ENCODE results near the gene VANGL1.

VANGL1 gene

GRCh38 chr1:115665319-115666096, 23.7 kb downstream of the VANGL1 start:
- Histone ChIP-seq H3K79me2 (ENCODE audit: insufficient read depth, low read length) (no peaks in the 10 kb centered on the region), H3K9me3 (ENCODE audit: low read length) (no peaks in the 10 kb centered on the region), H2AFZ (ENCODE audit: low read length) (no peak overlapping the region), H3K27ac (ENCODE audit: low read depth, low read length, poor library complexity, severe bottlenecking) (no peak overlapping the region), H3K36me3 (ENCODE audit: insufficient read depth, low read length) (no peaks in the 10 kb centered on the region), H3K9ac (ENCODE audit: low read length) (no peak overlapping the region), H3K4me1 (ENCODE audit: insufficient read depth, low read length, severe bottlenecking) (no peaks in the 10 kb centered on the region), H3K4me3 (ENCODE audit: low read depth, low read length, poor library complexity, severe bottlenecking) (no peak overlapping the region), H3K9me2 (ENCODE audit: low read depth, low read length) (no peaks in the 10 kb centered on the region), H3F3A (ENCODE audit: insufficient read depth, low read length) (no peaks in the 10 kb centered on the region), H4K20me1 (ENCODE audit: insufficient read depth, low read length) (no peaks in the 10 kb centered on the region), H3K4me2 (ENCODE audit: low read length) (no peak overlapping the region), H3K27me3 (ENCODE audit: insufficient read depth, low read length) (no peaks in the 10 kb centered on the region)
- no peak for TF ChIP-seq EZH2 (IDR thresholded peaks at IDR 0.05; ENCODE audit: borderline replicate concordance, low read length)
- no peak for TF ChIP-seq CTCF (IDR thresholded peaks at IDR 0.05; ENCODE audit: low read length)

DNA sequence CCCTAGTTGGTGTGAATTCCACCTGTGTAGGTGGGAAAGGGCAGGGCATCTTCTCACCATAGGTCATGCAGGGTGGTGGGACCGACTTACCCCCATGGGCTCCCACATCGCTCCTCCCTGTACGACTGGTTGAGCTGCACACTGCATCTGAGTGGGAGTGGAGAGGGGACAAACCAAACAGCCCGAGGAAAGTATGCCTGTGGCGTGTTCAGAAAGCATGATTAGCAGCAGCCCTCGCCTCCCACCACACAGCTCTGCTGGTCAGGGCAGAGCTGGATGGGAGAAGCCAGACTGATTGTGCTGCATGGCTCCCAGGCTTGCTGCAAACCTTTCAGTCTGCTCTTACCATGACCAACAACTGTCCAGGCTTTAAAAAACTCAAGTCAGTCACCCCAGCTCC, 24.4 kb downstream of the VANGL1 start:
- Histone ChIP-seq H3K27me3 (ENCODE audit: insufficient read depth, low read length) (no peaks in the 10 kb centered on the region), H3K4me2 (ENCODE audit: low read length) (no peak overlapping the region), H3K4me1 (ENCODE audit: insufficient read depth, low read length, severe bottlenecking) (no peaks in the 10 kb centered on the region), H3K27ac (ENCODE audit: low read depth, low read length, poor library complexity, severe bottlenecking) (no peak overlapping the region), H2AFZ (ENCODE audit: low read length) (no peak overlapping the region), H3K9ac (ENCODE audit: low read length) (no peak overlapping the region), H3K36me3 (ENCODE audit: insufficient read depth, low read length) (no peaks in the 10 kb centered on the region), H3K9me2 (ENCODE audit: low read depth, low read length) (no peaks in the 10 kb centered on the region), H3F3A (ENCODE audit: insufficient read depth, low read length) (no peaks in the 10 kb centered on the region), H3K9me3 (ENCODE audit: low read length) (no peaks in the 10 kb centered on the region), H3K4me3 (ENCODE audit: low read depth, low read length, poor library complexity, severe bottlenecking) (no peak overlapping the region), H3K79me2 (ENCODE audit: insufficient read depth, low read length) (no peaks in the 10 kb centered on the region), H4K20me1 (ENCODE audit: insufficient read depth, low read length) (no peaks in the 10 kb centered on the region)
- no peak for TF ChIP-seq EZH2 (IDR thresholded peaks at IDR 0.05; ENCODE audit: borderline replicate concordance, low read length)
- TF ChIP-seq CTCF (IDR thresholded peaks at IDR 0.05; ENCODE audit: low read length): no peak

DNA sequence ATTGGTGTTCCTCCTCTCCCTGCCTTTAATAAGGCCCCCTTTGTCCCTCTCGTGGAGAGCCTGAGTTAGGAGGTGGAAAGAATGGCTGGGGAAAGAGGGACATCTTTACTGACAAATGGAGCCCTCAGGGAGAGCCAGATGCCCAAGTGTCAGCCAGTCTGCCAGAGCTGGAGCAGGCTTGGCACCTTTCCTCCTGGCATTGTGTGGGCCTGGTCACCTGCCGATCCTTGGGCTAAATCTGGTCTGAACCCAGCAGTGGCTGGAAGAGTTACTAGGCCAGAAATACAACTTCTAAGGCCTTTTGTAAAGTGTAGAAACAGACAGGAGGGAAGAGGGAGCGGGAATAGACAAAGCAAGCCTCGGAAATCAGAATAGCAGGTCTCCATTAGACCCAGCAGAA, 24.9 kb downstream of the VANGL1 start:
- Histone ChIP-seq H3K4me1 (ENCODE audit: insufficient read depth, low read length, severe bottlenecking) (no peaks in the 10 kb centered on the region), H3K9me3 (ENCODE audit: low read length) (no peaks in the 10 kb centered on the region), H3K4me3 (ENCODE audit: low read depth, low read length, poor library complexity, severe bottlenecking) (no peak overlapping the region), H3K4me2 (ENCODE audit: low read length) (no peak overlapping the region), H3K36me3 (ENCODE audit: insufficient read depth, low read length) (no peaks in the 10 kb centered on the region), H3K79me2 (ENCODE audit: insufficient read depth, low read length) (no peaks in the 10 kb centered on the region), H3K9ac (ENCODE audit: low read length) (no peak overlapping the region), H4K20me1 (ENCODE audit: insufficient read depth, low read length) (no peaks in the 10 kb centered on the region), H3K27ac (ENCODE audit: low read depth, low read length, poor library complexity, severe bottlenecking) (no peak overlapping the region), H2AFZ (ENCODE audit: low read length) (no peak overlapping the region), H3K27me3 (ENCODE audit: insufficient read depth, low read length) (no peaks in the 10 kb centered on the region), H3F3A (ENCODE audit: insufficient read depth, low read length) (no peaks in the 10 kb centered on the region), H3K9me2 (ENCODE audit: low read depth, low read length) (no peaks in the 10 kb centered on the region)
- TF ChIP-seq CTCF (IDR thresholded peaks at IDR 0.05; ENCODE audit: low read length): no peak
- no peak for TF ChIP-seq EZH2 (IDR thresholded peaks at IDR 0.05; ENCODE audit: borderline replicate concordance, low read length)
